ENCODE data around the gene MAPKAPK3. TPM values are rescaled to one million over a fixed set of nuclear protein-coding genes. Genes with fewer than 3 reads are reported as not detected.

Gene MAPKAPK3
- total and polyA plus RNA-seq, 2 of the 8 experiments (the other 6 are each of a cell fraction or from before 2014, with no cell fraction given): 65.4 to 99.8 TPM

DNA sequence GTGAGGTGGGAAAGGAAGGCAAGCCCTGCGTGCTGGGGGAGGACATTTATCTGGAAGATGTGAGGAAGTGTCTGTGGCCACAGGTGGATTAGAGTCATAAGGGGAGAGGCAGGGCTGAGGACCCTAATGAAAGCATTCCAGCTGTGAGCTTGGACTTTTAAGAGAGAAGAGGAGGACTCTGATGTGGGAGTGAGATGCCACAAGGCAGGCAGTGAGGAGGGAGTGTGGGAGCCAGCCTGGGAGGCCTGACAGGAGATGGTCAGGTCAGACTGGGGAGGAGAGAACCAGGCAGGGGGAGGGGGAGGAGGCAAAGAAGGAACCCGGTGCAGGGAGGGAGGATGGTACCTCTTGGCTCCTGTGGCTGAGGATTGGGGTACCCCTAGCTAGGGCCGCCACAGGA lies 21.0 kb downstream of the MAPKAPK3 start:
- peaks cover 16% of the 10 kb centered on the region; the same call in 1 of the 2 replicates for H3K79me1 ChIP-seq (ENCODE audit: low read depth, low read length)
- H2AK5ac ChIP-seq (ENCODE audit: low read depth, low read length): no peak overlapping the region; the same call in 1 of the 2 replicates
- CTCF ChIA-PET (ENCODE audit: partially characterized antibody): interaction anchor here (1.2 to 63.8 kb wide), 3 partner anchors 12 to 672 kb away, joined by 3 to 1262 read pairs (median 1262); partner anchors contain the start of genes CISH, DOCK3 and MAPKAPK3
- H2BK12ac ChIP-seq (ENCODE audit: low read depth, low read length): 0 out of 2 replicates have a peak overlapping the region, but pooled peaks have one; percentile 17
- peaks cover 2 to 15% (median 8%) of the 10 kb centered on the region in 4 experiments; a peak in 6 of 7 replicates for H3K4me1 ChIP-seq (replicated peaks in 1 of 4; ENCODE audit: control insufficient read depth in 3 of 4, insufficient read depth in 4 of 4, low read length in 3 of 4)
- H3K23ac ChIP-seq (ENCODE audit: insufficient read length): no peak overlapping the region
- no peak overlapping the region for H2AFZ ChIP-seq (ENCODE audit: low read length)
- H3K56ac ChIP-seq (replicated peaks; ENCODE audit: insufficient read length, low read depth, low read length): no peak overlapping the region
- no peak overlapping the region for H4K8ac ChIP-seq (ENCODE audit: extremely low read depth, insufficient read depth, low read length)
- no peak overlapping the region for H3K9ac ChIP-seq (replicated peaks in 1 of 4; ENCODE audit: extremely low read depth in 1 of 4, low read depth in 3 of 4, low read length in 3 of 4)
- H2BK120ac ChIP-seq (replicated peaks; ENCODE audit: low read depth, low read length): no peak overlapping the region
- peaks cover 3 to 19% of the 10 kb centered on the region in 2 experiments for H4K20me1 ChIP-seq (replicated peaks in 1 of 2; ENCODE audit: control insufficient read depth in 1 of 2, insufficient read depth in 2 of 2, low read length in 2 of 2)
- H2BK5ac ChIP-seq (ENCODE audit: low read depth, low read length): no peak overlapping the region; the same call in 1 of the 2 replicates
- H4K91ac ChIP-seq (replicated peaks; ENCODE audit: insufficient read length, low read length): no peak overlapping the region
- H2BK20ac ChIP-seq (ENCODE audit: low read length): no peak overlapping the region; the same call in 1 of the 2 replicates
- no peaks in the 10 kb centered on the region for H3K9me3 ChIP-seq (ENCODE audit: insufficient read depth in 2 of 2, low read depth in 1 of 2, low read length in 1 of 2)
- FAIRE-seq (no peak), DNase-seq (ENCODE audit: low read depth in 1 of 2, low spot score in 2 of 2) (no peak)
- H2BK15ac ChIP-seq (ENCODE audit: low read length): no peak overlapping the region
- no peak overlapping the region for H3K14ac ChIP-seq (ENCODE audit: insufficient read length)
- no peak overlapping the region for H3K18ac ChIP-seq (ENCODE audit: extremely low read depth, low read length)
- POLR2A ChIA-PET (ENCODE audit: partially characterized antibody): interaction anchor here (0.9 to 1.3 kb wide), 2 partner anchors 10 to 12 kb away, joined by 3 to 6 read pairs; no protein-coding TSS in a partner anchor
- H3K4ac ChIP-seq (replicated peaks; ENCODE audit: insufficient read length, low read depth, low read length): no peak overlapping the region
- 0 out of 2 replicates have a peak, but pooled peaks cover 1% of the 10 kb centered on the region for H3K23me2 ChIP-seq (ENCODE audit: low read depth, low read length)
- no peak overlapping the region for H3K4me3 ChIP-seq (ENCODE audit: extremely low read depth in 1 of 4, insufficient read depth in 2 of 4, low read depth in 3 of 4, low read length in 4 of 4)
- no peak overlapping the region for H3K27ac ChIP-seq (ENCODE audit: low read depth, low read length)
- H3K36me3 ChIP-seq (ENCODE audit: control insufficient read depth in 2 of 4, insufficient read depth in 4 of 4, low read length in 3 of 4): peaks cover 0 to 14% (median 0%) of the 10 kb centered on the region in 4 experiments; a peak in 3 of 8 replicates
- 87% methylated on average over 3 of the region's 3 CpGs; no CpG with 5 or more reads in 1 of the 2 experiments for WGBS, 2 experiments (ENCODE audit: extremely low coverage in 1 of 2, insufficient coverage in 1 of 2, insufficient read length in 1 of 2, insufficient replicate concordance in 2 of 2, low coverage in 1 of 2, low lambda C conversion rate in 2 of 2, missing lambda C conversion rate in 1 of 2)
- H4K5ac ChIP-seq (ENCODE audit: insufficient read length, low read depth, low read length): no peak overlapping the region
- peaks cover 0 to 12% of the 10 kb centered on the region in 2 experiments; a peak in 1 of 4 replicates for H3K79me2 ChIP-seq (ENCODE audit: control insufficient read depth in 1 of 2, insufficient read depth in 2 of 2, low read length in 2 of 2)
- no peak overlapping the region for H3K4me2 ChIP-seq (ENCODE audit: insufficient read depth in 1 of 2, low read depth in 2 of 2, low read length in 2 of 2)
- no peaks in the 10 kb centered on the region for H3K27me3 ChIP-seq (replicated peaks in 1 of 4; ENCODE audit: control insufficient read depth in 3 of 4, extremely low read depth in 1 of 4, insufficient read depth in 3 of 4, low read length in 3 of 4)
- TF ChIP-seq, protein P1, sequence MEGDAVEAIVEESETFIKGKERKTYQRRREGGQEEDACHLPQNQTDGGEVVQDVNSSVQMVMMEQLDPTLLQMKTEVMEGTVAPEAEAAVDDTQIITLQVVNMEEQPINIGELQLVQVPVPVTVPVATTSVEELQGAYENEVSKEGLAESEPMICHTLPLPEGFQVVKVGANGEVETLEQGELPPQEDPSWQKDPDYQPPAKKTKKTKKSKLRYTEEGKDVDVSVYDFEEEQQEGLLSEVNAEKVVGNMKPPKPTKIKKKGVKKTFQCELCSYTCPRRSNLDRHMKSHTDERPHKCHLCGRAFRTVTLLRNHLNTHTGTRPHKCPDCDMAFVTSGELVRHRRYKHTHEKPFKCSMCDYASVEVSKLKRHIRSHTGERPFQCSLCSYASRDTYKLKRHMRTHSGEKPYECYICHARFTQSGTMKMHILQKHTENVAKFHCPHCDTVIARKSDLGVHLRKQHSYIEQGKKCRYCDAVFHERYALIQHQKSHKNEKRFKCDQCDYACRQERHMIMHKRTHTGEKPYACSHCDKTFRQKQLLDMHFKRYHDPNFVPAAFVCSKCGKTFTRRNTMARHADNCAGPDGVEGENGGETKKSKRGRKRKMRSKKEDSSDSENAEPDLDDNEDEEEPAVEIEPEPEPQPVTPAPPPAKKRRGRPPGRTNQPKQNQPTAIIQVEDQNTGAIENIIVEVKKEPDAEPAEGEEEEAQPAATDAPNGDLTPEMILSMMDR (IDR thresholded peaks at IDR 0.05; ENCODE audit: control extremely low read depth in 1 of 3, insufficient read depth in 1 of 3, low read depth in 1 of 3, low read length in 3 of 3): no peak
- TF ChIP-seq TAF7 (optimal IDR thresholded peaks at IDR 0.05; ENCODE audit: borderline replicate concordance, low read depth, low read length): no peak
- no peak for TF ChIP-seq JUND (IDR thresholded peaks at IDR 0.05; ENCODE audit: low read length)
- no peak for TF ChIP-seq TCF12 (IDR thresholded peaks at IDR 0.05; ENCODE audit: low read depth, low read length)
- no peak for TF ChIP-seq CBX5 (IDR thresholded peaks at IDR 0.05; ENCODE audit: low read depth, low read length)
- no peak for TF ChIP-seq SUZ12 (IDR thresholded peaks at IDR 0.05; ENCODE audit: low read length)
- TF ChIP-seq CHD1 (IDR thresholded peaks at IDR 0.05; ENCODE audit: low read depth, low read length): no peak
- TF ChIP-seq KDM5A (IDR thresholded peaks at IDR 0.05; ENCODE audit: low read length): no peak
- TF ChIP-seq BCL11A (IDR thresholded peaks at IDR 0.05; ENCODE audit: low read depth in 2 of 2, low read length in 2 of 2): no peak
- TF ChIP-seq, protein P2, sequence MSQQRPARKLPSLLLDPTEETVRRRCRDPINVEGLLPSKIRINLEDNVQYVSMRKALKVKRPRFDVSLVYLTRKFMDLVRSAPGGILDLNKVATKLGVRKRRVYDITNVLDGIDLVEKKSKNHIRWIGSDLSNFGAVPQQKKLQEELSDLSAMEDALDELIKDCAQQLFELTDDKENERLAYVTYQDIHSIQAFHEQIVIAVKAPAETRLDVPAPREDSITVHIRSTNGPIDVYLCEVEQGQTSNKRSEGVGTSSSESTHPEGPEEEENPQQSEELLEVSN (IDR thresholded peaks at IDR 0.05): no peak
